ENCODE results near the gene COMTD1. TPM values are rescaled to one million over a fixed set of nuclear protein-coding genes. Genes with fewer than 3 reads are reported as not detected.

COMTD1 gene
- total and polyA plus RNA-seq, 2 of the 13 experiments (the other 11 are each of a cell fraction or from before 2014, with no cell fraction given) = 11.8 to 18.4 TPM

GRCh38 chr10:75210282-75211006, 25.3 kb downstream of the COMTD1 start, which contains the start of gene VDAC2 (continued):
- TF ChIP-seq RNF219 (CRISPR knock-in tag; IDR thresholded peaks at IDR 0.05) (no peak), ZNF766 (CRISPR knock-in tag; IDR thresholded peaks at IDR 0.05; ENCODE audit: borderline replicate concordance) (no peak), DNMT3B (CRISPR knock-in tag; conservative IDR thresholded peaks at IDR 0.05) (no peak), NCOR1 (IDR thresholded peaks at IDR 0.05; ENCODE audit: borderline replicate concordance, low read length) (peak; percentile 68; the same call in 1 of the 2 replicates), MTA3 (CRISPR knock-in tag; IDR thresholded peaks at IDR 0.05) (no peak), TFDP2 (CRISPR knock-in tag; IDR thresholded peaks at IDR 0.05) (peak; percentile 62), ZNF616 (CRISPR knock-in tag; IDR thresholded peaks at IDR 0.05; ENCODE audit: low read depth) (no peak; the same call in 1 of the 2 replicates), ZNF646 (CRISPR knock-in tag; IDR thresholded peaks at IDR 0.05) (no peak), ZNF333 (CRISPR knock-in tag; IDR thresholded peaks at IDR 0.05; ENCODE audit: borderline replicate concordance) (peak; percentile 46), SP4 (CRISPR knock-in tag; IDR thresholded peaks at IDR 0.05) (peak; percentile 93), TCF12 (IDR thresholded peaks at IDR 0.05) (no peak), TCF12 (CRISPR knock-in tag; IDR thresholded peaks at IDR 0.05) (0 out of 2 replicates have a peak, but pooled peaks have one; percentile 25), EEA1 (CRISPR knock-in tag; IDR thresholded peaks at IDR 0.05; ENCODE audit: borderline replicate concordance) (peak; percentile 66; the same call in 1 of the 2 replicates), DPF2 (CRISPR knock-in tag; IDR thresholded peaks at IDR 0.05; ENCODE audit: borderline replicate concordance, low read depth) (0 out of 2 replicates have a peak, but pooled peaks have one; percentile 34), HNRNPH1 (optimal IDR thresholded peaks at IDR 0.05; ENCODE audit: low read depth, low read length) (no peak), ZFP36L1 (CRISPR knock-in tag; IDR thresholded peaks at IDR 0.05) (peak; percentile 73; the same call in 1 of the 2 replicates), ZNF510 (CRISPR knock-in tag; IDR thresholded peaks at IDR 0.05; ENCODE audit: low read depth) (peak; percentile 95; the same call in 1 of the 2 replicates), HOXD1 (CRISPR knock-in tag; IDR thresholded peaks at IDR 0.05) (peak; percentile 58; the same call in 1 of the 2 replicates), MTA1 (CRISPR knock-in tag; IDR thresholded peaks at IDR 0.05; ENCODE audit: borderline replicate concordance) (peak; percentile 58; the same call in 1 of the 2 replicates), CHD2 (IDR thresholded peaks at IDR 0.05; ENCODE audit: low read depth, low read length) (peak; percentile 77; the same call in 1 of the 2 replicates)
